ENCODE measurements around the gene FAM222B.

DNA sequence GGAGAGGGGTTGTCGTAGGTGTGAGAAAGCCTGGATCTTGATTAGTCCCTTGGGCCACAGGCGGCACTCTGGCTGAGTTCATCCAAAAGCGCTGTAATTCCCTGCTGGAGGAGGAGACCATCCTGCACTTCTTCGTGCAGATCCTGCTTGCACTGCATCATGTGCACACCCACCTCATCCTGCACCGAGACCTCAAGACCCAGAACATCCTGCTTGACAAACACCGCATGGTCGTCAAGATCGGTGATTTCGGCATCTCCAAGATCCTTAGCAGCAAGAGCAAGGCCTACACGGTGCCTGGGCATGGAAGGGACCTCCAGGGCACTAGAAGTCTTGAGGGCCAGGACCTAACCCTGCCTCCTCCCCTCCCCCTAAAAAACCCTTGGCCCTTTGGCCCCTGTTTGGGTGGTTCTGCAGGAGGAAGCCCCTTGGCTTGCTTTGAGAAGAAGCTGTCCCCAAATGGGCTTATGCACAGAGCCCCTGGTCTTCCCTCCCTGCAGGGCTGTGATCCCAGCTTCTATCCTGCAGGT lies 107.8 kb downstream of the FAM222B start:
- no peak for TF ChIP-seq CTCF (conservative IDR thresholded peaks at IDR 0.05; ENCODE audit: low read length)
- no peak for TF ChIP-seq EZH2phosphoT487 (IDR thresholded peaks at IDR 0.05; ENCODE audit: borderline replicate concordance, low read depth, low read length)
